ENCODE data around the gene PLPP7.
"Not testable (repeated sequence)": the region's sequence is repeated elsewhere in the genome, so short reads cannot be mapped to it uniquely, and the experiment has no call there.

The PLPP7 gene

GRCh38 chr9:131258698-131259431, 30.7 kb upstream of the PLPP7 start:
- peaks cover 14% of the 10 kb centered on the region for H3K36me3 ChIP-seq (ENCODE audit: control insufficient read depth, insufficient read depth, low read length)
- TF ChIP-seq CTCF (IDR thresholded peaks at IDR 0.05; ENCODE audit: insufficient read depth, low read length, poor library complexity, severe bottlenecking) = no peak
- DNase-seq (ENCODE audit: extremely low read depth, insufficient read length) = no peak

GRCh38 chr9:131259432-131259898, 30.1 kb upstream of the PLPP7 start:
- TF ChIP-seq CTCF (IDR thresholded peaks at IDR 0.05; ENCODE audit: insufficient read depth, low read length, poor library complexity, severe bottlenecking) = no peak
- Histone ChIP-seq H3K4me3 (replicated peaks; ENCODE audit: low read depth, low read length) (no peak overlapping the region), H3K27me3 (replicated peaks; ENCODE audit: control insufficient read depth, insufficient read depth, low read length) (no peaks in the 10 kb centered on the region), H3K36me3 (ENCODE audit: control insufficient read depth, insufficient read depth, low read length) (peaks cover 17% of the 10 kb centered on the region)
- DNase-seq (ENCODE audit: extremely low read depth, insufficient read length) = no peak

More at GRCh38 chr9:131258698-131259431, 30.7 kb upstream of the PLPP7 start:
- Histone ChIP-seq H3K4me3 (replicated peaks; ENCODE audit: low read depth, low read length) (no peak overlapping the region), H3K27me3 (replicated peaks; ENCODE audit: control insufficient read depth, insufficient read depth, low read length) (no peaks in the 10 kb centered on the region)

GRCh38 chr9:131259916-131260597, 29.5 kb upstream of the PLPP7 start:
- peaks cover 17% of the 10 kb centered on the region for H3K36me3 ChIP-seq (ENCODE audit: control insufficient read depth, insufficient read depth, low read length)
- no peak for TF ChIP-seq CTCF (IDR thresholded peaks at IDR 0.05; ENCODE audit: insufficient read depth, low read length, poor library complexity, severe bottlenecking)
- no peak for DNase-seq (ENCODE audit: extremely low read depth, insufficient read length)
- H3K4me3 ChIP-seq (replicated peaks; ENCODE audit: low read depth, low read length) = no peak overlapping the region
- no peaks in the 10 kb centered on the region for H3K27me3 ChIP-seq (replicated peaks; ENCODE audit: control insufficient read depth, insufficient read depth, low read length)

GRCh38 chr9:131260751-131261452, 28.6 kb upstream of the PLPP7 start:
- TF ChIP-seq CTCF (IDR thresholded peaks at IDR 0.05; ENCODE audit: insufficient read depth, low read length, poor library complexity, severe bottlenecking) = no peak
- Histone ChIP-seq H3K4me3 (replicated peaks; ENCODE audit: low read depth, low read length) (no peak overlapping the region), H3K36me3 (ENCODE audit: control insufficient read depth, insufficient read depth, low read length) (peaks cover 19% of the 10 kb centered on the region), H3K27me3 (replicated peaks; ENCODE audit: control insufficient read depth, insufficient read depth, low read length) (no peaks in the 10 kb centered on the region)
- DNase-seq (ENCODE audit: extremely low read depth, insufficient read length) = no peak

GRCh38 chr9:131262327-131263032, 27.0 kb upstream of the PLPP7 start:
- no peaks in the 10 kb centered on the region for H3K27me3 ChIP-seq (replicated peaks; ENCODE audit: control insufficient read depth, insufficient read depth, low read length)
- no peak for TF ChIP-seq CTCF (IDR thresholded peaks at IDR 0.05; ENCODE audit: insufficient read depth, low read length, poor library complexity, severe bottlenecking)
- no peak overlapping the region for H3K4me3 ChIP-seq (replicated peaks; ENCODE audit: low read depth, low read length)
- peaks cover 20% of the 10 kb centered on the region for H3K36me3 ChIP-seq (ENCODE audit: control insufficient read depth, insufficient read depth, low read length)
- DNase-seq (ENCODE audit: extremely low read depth, insufficient read length) = no peak

GRCh38 chr9:131263033-131263343, 26.5 kb upstream of the PLPP7 start:
- H3K27me3 ChIP-seq (replicated peaks; ENCODE audit: control insufficient read depth, insufficient read depth, low read length); H3K4me3 ChIP-seq (replicated peaks; ENCODE audit: low read depth, low read length); DNase-seq (ENCODE audit: extremely low read depth, insufficient read length): not testable (repeated sequence)
- H3K36me3 ChIP-seq (ENCODE audit: control insufficient read depth, insufficient read depth, low read length) = peaks cover 18% of the 10 kb centered on the region
